Measurements from ENCODE around the gene ACTL10. TPM values are rescaled to one million over a fixed set of nuclear protein-coding genes. Genes with fewer than 3 reads are reported as not detected.

Gene ACTL10
- total RNA-seq, 1 donor from 2014 or later = not detected

GRCh38 chr20:33653218-33653899, 13.4 kb upstream of the ACTL10 start:
- TF ChIP-seq, protein P1, sequence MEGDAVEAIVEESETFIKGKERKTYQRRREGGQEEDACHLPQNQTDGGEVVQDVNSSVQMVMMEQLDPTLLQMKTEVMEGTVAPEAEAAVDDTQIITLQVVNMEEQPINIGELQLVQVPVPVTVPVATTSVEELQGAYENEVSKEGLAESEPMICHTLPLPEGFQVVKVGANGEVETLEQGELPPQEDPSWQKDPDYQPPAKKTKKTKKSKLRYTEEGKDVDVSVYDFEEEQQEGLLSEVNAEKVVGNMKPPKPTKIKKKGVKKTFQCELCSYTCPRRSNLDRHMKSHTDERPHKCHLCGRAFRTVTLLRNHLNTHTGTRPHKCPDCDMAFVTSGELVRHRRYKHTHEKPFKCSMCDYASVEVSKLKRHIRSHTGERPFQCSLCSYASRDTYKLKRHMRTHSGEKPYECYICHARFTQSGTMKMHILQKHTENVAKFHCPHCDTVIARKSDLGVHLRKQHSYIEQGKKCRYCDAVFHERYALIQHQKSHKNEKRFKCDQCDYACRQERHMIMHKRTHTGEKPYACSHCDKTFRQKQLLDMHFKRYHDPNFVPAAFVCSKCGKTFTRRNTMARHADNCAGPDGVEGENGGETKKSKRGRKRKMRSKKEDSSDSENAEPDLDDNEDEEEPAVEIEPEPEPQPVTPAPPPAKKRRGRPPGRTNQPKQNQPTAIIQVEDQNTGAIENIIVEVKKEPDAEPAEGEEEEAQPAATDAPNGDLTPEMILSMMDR (IDR thresholded peaks at IDR 0.05; ENCODE audit: unreplicated experiment) = peak; percentile 72
- Mint-ChIP-seq H3K9me3 (ENCODE audit: unreplicated experiment) (no peaks in the 10 kb centered on the region), H3K4me3 (ENCODE audit: unreplicated experiment) (no peak overlapping the region), H3K36me3 (ENCODE audit: low read depth, unreplicated experiment) (no peaks in the 10 kb centered on the region), H3K27ac (ENCODE audit: unreplicated experiment) (no peak overlapping the region), H3K4me1 (ENCODE audit: unreplicated experiment) (no peaks in the 10 kb centered on the region), H3K27me3 (ENCODE audit: unreplicated experiment) (peaks cover 4% of the 10 kb centered on the region)
- DNase-seq (ENCODE audit: low spot score) = peak; percentile 76

DNA sequence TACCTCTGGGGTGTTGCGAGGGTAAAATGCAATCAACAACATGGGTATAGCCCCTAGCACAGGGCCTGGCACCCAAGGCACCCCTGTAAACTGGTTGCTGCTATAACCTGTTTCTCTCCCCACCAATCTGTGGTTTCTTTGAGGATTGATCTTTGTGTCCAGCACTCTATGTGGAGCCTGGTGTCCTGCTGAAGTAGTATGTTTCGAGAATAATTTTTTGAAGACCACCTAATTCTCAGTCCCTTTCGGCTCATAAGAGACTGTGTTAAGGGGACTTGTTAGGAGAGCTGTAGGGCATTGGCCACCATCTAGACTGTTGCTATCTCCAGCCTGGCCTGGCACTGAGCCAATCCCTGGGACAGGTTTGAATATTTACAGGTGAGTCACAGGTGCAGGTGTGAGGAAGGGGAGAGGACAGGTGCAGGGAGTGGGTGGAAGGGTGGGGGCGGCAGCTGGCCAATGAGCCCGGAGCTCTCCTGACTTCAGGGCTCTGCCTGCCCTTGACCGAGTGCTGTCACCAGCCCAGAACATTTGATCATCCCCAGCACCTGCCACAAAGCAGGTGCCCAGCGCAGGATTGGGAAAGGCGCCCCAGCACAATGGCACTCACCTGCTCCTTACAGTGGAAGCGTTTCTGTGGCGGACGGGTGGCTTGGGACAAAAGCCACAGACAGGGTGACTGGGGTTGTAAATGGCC, 12.7 kb upstream of the ACTL10 start:
- H3K27me3 Mint-ChIP-seq (ENCODE audit: unreplicated experiment) = peaks cover 4% of the 10 kb centered on the region
- H3K9me3 Mint-ChIP-seq (ENCODE audit: unreplicated experiment) = no peaks in the 10 kb centered on the region
- no peaks in the 10 kb centered on the region for H3K36me3 Mint-ChIP-seq (ENCODE audit: low read depth, unreplicated experiment)
- TF ChIP-seq, protein P1 (IDR thresholded peaks at IDR 0.05; ENCODE audit: unreplicated experiment) = no peak
- no peak overlapping the region for H3K4me3 Mint-ChIP-seq (ENCODE audit: unreplicated experiment)
- DNase-seq (ENCODE audit: low spot score) = no peak
- no peak overlapping the region for H3K27ac Mint-ChIP-seq (ENCODE audit: unreplicated experiment)
- no peaks in the 10 kb centered on the region for H3K4me1 Mint-ChIP-seq (ENCODE audit: unreplicated experiment)

DNA sequence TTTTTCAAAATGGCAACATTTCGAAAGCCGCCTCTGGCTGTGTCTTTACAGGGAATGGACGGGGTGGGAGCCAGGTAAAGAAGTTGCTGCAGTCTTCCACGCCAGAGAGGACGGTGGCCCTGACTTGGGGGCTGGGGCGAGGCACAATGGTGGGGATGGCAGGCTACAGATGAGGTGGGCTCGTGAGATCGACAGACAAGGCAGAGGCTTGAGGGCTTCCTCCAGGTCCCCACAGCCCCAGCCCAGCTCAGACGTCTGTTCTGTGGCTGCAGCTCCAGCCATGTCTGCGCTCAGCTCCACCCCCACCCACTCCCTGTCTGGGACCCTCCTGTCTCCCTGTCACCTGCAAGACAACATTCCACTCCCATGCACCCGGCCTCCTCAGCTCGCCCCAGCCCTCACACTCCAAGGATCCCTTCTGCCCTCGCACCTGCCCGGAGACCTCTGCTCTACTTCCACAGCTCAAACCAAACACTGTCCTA, 12.0 kb upstream of the ACTL10 start:
- DNase-seq (ENCODE audit: low spot score) = no peak
- Mint-ChIP-seq H3K9me3 (ENCODE audit: unreplicated experiment) (no peaks in the 10 kb centered on the region), H3K27me3 (ENCODE audit: unreplicated experiment) (peaks cover 4% of the 10 kb centered on the region), H3K27ac (ENCODE audit: unreplicated experiment) (no peak overlapping the region), H3K4me1 (ENCODE audit: unreplicated experiment) (no peaks in the 10 kb centered on the region), H3K4me3 (ENCODE audit: unreplicated experiment) (no peak overlapping the region), H3K36me3 (ENCODE audit: low read depth, unreplicated experiment) (no peaks in the 10 kb centered on the region)
- TF ChIP-seq, protein P1 (IDR thresholded peaks at IDR 0.05; ENCODE audit: unreplicated experiment) = no peak

DNA sequence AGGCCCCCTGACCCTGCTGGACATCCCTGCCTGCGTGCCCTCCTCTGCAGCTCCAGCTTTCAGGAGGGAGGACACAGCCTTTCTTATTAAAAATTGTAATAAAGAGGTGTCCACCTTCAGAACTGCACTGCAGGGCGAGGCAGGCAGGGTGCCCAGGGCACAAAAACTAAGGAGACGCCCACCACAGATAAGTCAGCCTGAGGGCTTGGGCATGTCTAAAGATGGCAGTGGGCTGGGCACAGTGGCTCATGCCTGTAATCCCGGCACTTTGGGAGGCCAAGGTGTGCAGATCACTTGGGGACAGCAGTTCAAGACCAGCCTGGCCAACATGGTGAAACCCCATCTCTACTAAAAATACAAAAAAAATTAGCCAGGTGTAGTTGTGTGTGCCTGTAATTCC, 11.6 kb upstream of the ACTL10 start:
- H3K4me1 Mint-ChIP-seq (ENCODE audit: unreplicated experiment) = no peaks in the 10 kb centered on the region
- H3K36me3 Mint-ChIP-seq (ENCODE audit: low read depth, unreplicated experiment) = no peaks in the 10 kb centered on the region
- peaks cover 4% of the 10 kb centered on the region for H3K27me3 Mint-ChIP-seq (ENCODE audit: unreplicated experiment)
- DNase-seq (ENCODE audit: low spot score) = no peak
- no peak overlapping the region for H3K4me3 Mint-ChIP-seq (ENCODE audit: unreplicated experiment)
- TF ChIP-seq, protein P1 (IDR thresholded peaks at IDR 0.05; ENCODE audit: unreplicated experiment) = no peak
- H3K9me3 Mint-ChIP-seq (ENCODE audit: unreplicated experiment) = no peaks in the 10 kb centered on the region
- no peak overlapping the region for H3K27ac Mint-ChIP-seq (ENCODE audit: unreplicated experiment)

Measured in endothelial cell (in vitro differentiated cells).